H1 (cell line): ENCODE data around the gene SGCD. TPM values are rescaled to one million over a fixed set of nuclear protein-coding genes. Genes with fewer than 3 reads are reported as not detected.

Source experiments
- CTCF ChIA-PET: fragments of 300-600 bp; sonication (Branson Sonifier 250); formaldehyde crosslinking; loops from one replicate; lab custom pipeline; 2021; ENCODE audit not compliant: partially characterized antibody; lab: Charles Lee
- POLR2A ChIA-PET: fragments of 300-600 bp; sonication (Branson Sonifier 250); formaldehyde crosslinking; loops from one replicate; lab custom pipeline; 2021; ENCODE audit warnings: inconsistent platforms; ENCODE audit not compliant: partially characterized antibody; lab: Charles Lee
- DNase-seq, 2 experiments: peaks; one replicate each; pipeline versions ENCODE4 v3.0.0 to v3.0.0-alpha.2; 2010 to 2022; ENCODE audit warnings: low spot score in 2 of 2, low read depth in 1 of 2, mixed read lengths in 1 of 2
- FAIRE-seq: peaks from 2 replicates; lab custom pipeline; 2011; peaks lifted over from hg19 to GRCh38; lab: Jason Lieb, UNC
- H2AFZ ChIP-seq: 2 replicates; pipeline ENCODE4 v1.8.1; 2012; ENCODE audit warnings: low read length, inconsistent platforms
- H2AK5ac ChIP-seq: 2 replicates; pipeline ENCODE4 v1.6.1; 2013; ENCODE audit warnings: low read depth, low read length
- H2BK120ac ChIP-seq: replicated peaks from 2 replicates; pipeline ENCODE3; 2013; ENCODE audit warnings: low read depth, low read length, inconsistent platforms
- H2BK12ac ChIP-seq: 2 replicates; pipeline ENCODE4 v1.6.1; 2013; ENCODE audit warnings: low read depth, low read length
- H2BK15ac ChIP-seq: 2 replicates; pipeline ENCODE4 v1.6.1; 2013; ENCODE audit warnings: low read length
- H2BK20ac ChIP-seq: 2 replicates; pipeline ENCODE4 v1.6.1; 2013; ENCODE audit warnings: low read length
- H2BK5ac ChIP-seq: 2 replicates; pipeline ENCODE4 v1.6.1; 2013; ENCODE audit warnings: low read depth, low read length
- H3K14ac ChIP-seq: 2 replicates; pipeline ENCODE4 v1.6.1; 2013; ENCODE audit warnings: inconsistent platforms; ENCODE audit not compliant: insufficient read length
- H3K18ac ChIP-seq: 2 replicates; pipeline ENCODE4 v1.6.1; 2013; ENCODE audit warnings: low read length; ENCODE audit errors: extremely low read depth
- H3K23ac ChIP-seq: 2 replicates; pipeline ENCODE4 v1.6.1; 2013; ENCODE audit warnings: inconsistent platforms; ENCODE audit not compliant: insufficient read length
- H3K23me2 ChIP-seq: 2 replicates; pipeline ENCODE4 v1.6.1; 2013; ENCODE audit warnings: low read depth, low read length
- H3K27ac ChIP-seq: 2 replicates; pipeline ENCODE4 v1.6.1; 2011; ENCODE audit warnings: low read depth, low read length, inconsistent platforms
- H3K27me3 ChIP-seq, 4 experiments: replicated peaks in 1 of 4; 1 replicate in 1 of 4; 2 replicates in 3 of 4; pipeline versions ENCODE4 v1.6.1 to v1.8.1; 2011 to 2013; ENCODE audit warnings: low read length in 3 of 4, mild to moderate bottlenecking in 3 of 4, inconsistent platforms in 2 of 4, mixed read lengths in 2 of 4, moderate library complexity in 1 of 4; ENCODE audit not compliant: control insufficient read depth in 3 of 4, insufficient read depth in 3 of 4; ENCODE audit errors: extremely low read depth in 1 of 4
- H3K36me3 ChIP-seq, 4 experiments: 2 replicates each; pipeline versions ENCODE4 v1.6.1 to v1.8.1; 2011 to 2013; ENCODE audit warnings: mild to moderate bottlenecking in 4 of 4, low read length in 3 of 4, moderate library complexity in 2 of 4, control low read depth in 1 of 4, inconsistent platforms in 1 of 4; ENCODE audit not compliant: insufficient read depth in 4 of 4, control insufficient read depth in 2 of 4
- H3K4ac ChIP-seq: replicated peaks from 2 replicates; pipeline ENCODE3; 2013; ENCODE audit warnings: low read length, low read depth, mixed read lengths, inconsistent platforms; ENCODE audit not compliant: insufficient read length
- H3K4me1 ChIP-seq, 4 experiments: replicated peaks in 1 of 4; 1 replicate in 1 of 4; 2 replicates in 3 of 4; pipeline versions ENCODE4 v1.6.1 to v1.8.1; 2011 to 2013; ENCODE audit warnings: low read length in 3 of 4, inconsistent platforms in 2 of 4, mixed read lengths in 1 of 4; ENCODE audit not compliant: insufficient read depth in 4 of 4, control insufficient read depth in 3 of 4
- H3K4me2 ChIP-seq, 2 experiments: 2 replicates each; pipeline versions ENCODE4 v1.6.1 to v1.8.1; 2011 to 2013; ENCODE audit warnings: low read depth in 2 of 2, low read length in 2 of 2, control low read depth in 1 of 2, inconsistent platforms in 1 of 2, mild to moderate bottlenecking in 1 of 2; ENCODE audit not compliant: insufficient read depth in 1 of 2
- H3K4me3 ChIP-seq, 4 experiments: fragments of 200-600, 300-600 bp in 1 of 4; sonication (generic), shearing (Covaris generic), sonication (Bioruptor Twin) in 1 of 4; 2 replicates each; pipeline versions ENCODE4 v1.5.1 to v1.8.1; 2011 to 2016; ENCODE audit warnings: low read length in 4 of 4, low read depth in 3 of 4, control low read depth in 2 of 4, inconsistent platforms in 2 of 4, mild to moderate bottlenecking in 2 of 4, mixed read lengths in 1 of 4, moderate library complexity in 1 of 4; ENCODE audit not compliant: insufficient read depth in 2 of 4; ENCODE audit errors: extremely low read depth in 1 of 4
- H3K56ac ChIP-seq: replicated peaks from 2 replicates; pipeline ENCODE3; 2013; ENCODE audit warnings: low read depth, mild to moderate bottlenecking, mixed read lengths, low read length, inconsistent platforms; ENCODE audit not compliant: insufficient read length
- H3K79me1 ChIP-seq: 2 replicates; pipeline ENCODE4 v1.6.1; 2013; ENCODE audit warnings: low read depth, low read length, control low read depth
- H3K79me2 ChIP-seq, 2 experiments: 2 replicates each; pipeline versions ENCODE4 v1.6.1 to v1.8.1; 2012 to 2013; ENCODE audit warnings: low read length in 2 of 2, mild to moderate bottlenecking in 2 of 2, inconsistent platforms in 1 of 2; ENCODE audit not compliant: insufficient read depth in 2 of 2, control insufficient read depth in 1 of 2
- H3K9ac ChIP-seq, 4 experiments: replicated peaks in 1 of 4; 1 replicate in 1 of 4; 2 replicates in 3 of 4; pipeline versions ENCODE4 v1.6.1 to v1.8.1; 2011 to 2013; ENCODE audit warnings: low read depth in 3 of 4, low read length in 3 of 4, control low read depth in 2 of 4, mild to moderate bottlenecking in 2 of 4, moderate library complexity in 2 of 4, inconsistent platforms in 1 of 4; ENCODE audit errors: extremely low read depth in 1 of 4
- H3K9me3 ChIP-seq, 2 experiments: 2 replicates each; pipeline versions ENCODE4 v1.6.1 to v1.8.1; 2012 to 2013; ENCODE audit warnings: mild to moderate bottlenecking in 2 of 2, moderate library complexity in 2 of 2, control low read depth in 1 of 2, inconsistent platforms in 1 of 2, low read depth in 1 of 2, low read length in 1 of 2, mixed read lengths in 1 of 2; ENCODE audit not compliant: insufficient read depth in 2 of 2
- H4K20me1 ChIP-seq, 2 experiments: replicated peaks in 1 of 2; 2 replicates each; pipeline versions ENCODE3 to v1.8.1; 2011 to 2013; ENCODE audit warnings: inconsistent platforms in 2 of 2, low read length in 2 of 2, mild to moderate bottlenecking in 1 of 2; ENCODE audit not compliant: insufficient read depth in 2 of 2, control insufficient read depth in 1 of 2
- H4K5ac ChIP-seq: 2 replicates; pipeline ENCODE4 v1.6.1; 2013; ENCODE audit warnings: low read length, low read depth, mixed read lengths, inconsistent platforms; ENCODE audit not compliant: insufficient read length
- H4K8ac ChIP-seq: 2 replicates; pipeline ENCODE4 v1.8.0; 2013; ENCODE audit warnings: mild to moderate bottlenecking, moderate library complexity, low read length, inconsistent platforms; ENCODE audit not compliant: insufficient read depth; ENCODE audit errors: extremely low read depth
- H4K91ac ChIP-seq: replicated peaks from 2 replicates; pipeline ENCODE3; 2013; ENCODE audit warnings: low read length, mixed read lengths, inconsistent platforms; ENCODE audit not compliant: insufficient read length
- BACH1 ChIP-seq: IDR thresholded peaks from 2 replicates; pipeline ENCODE4 v1.6.1; 2012; ENCODE audit warnings: low read length, improper control_type of control experiment
- CEBPB ChIP-seq: IDR thresholded peaks from 2 replicates; pipeline ENCODE4 v1.6.1; 2012; ENCODE audit warnings: low read depth, low read length
- CHD1 ChIP-seq: IDR thresholded peaks from 2 replicates; pipeline ENCODE4 v1.6.1; 2012; ENCODE audit warnings: low read depth, low read length, improper control_type of control experiment
- CHD2 ChIP-seq: IDR thresholded peaks from 2 replicates; pipeline ENCODE4 v1.6.1; 2012; ENCODE audit warnings: low read length, improper control_type of control experiment
- CREB1 ChIP-seq: IDR thresholded peaks from 2 replicates; pipeline ENCODE4 v1.6.1; 2012; ENCODE audit warnings: inconsistent platforms
- GABPA ChIP-seq: IDR thresholded peaks from 2 replicates; pipeline ENCODE4 v1.6.1; 2011; ENCODE audit warnings: mild to moderate bottlenecking, low read length, moderate library complexity, borderline replicate concordance; ENCODE audit not compliant: insufficient read depth
- PHF8 ChIP-seq: fragments of 200-600 bp; sonication (generic); conservative IDR thresholded peaks from 2 replicates; pipeline ENCODE4 v1.7.1; 2012; ENCODE audit warnings: low read depth, mild to moderate bottlenecking, inconsistent platforms, low read length, moderate library complexity
- POLR2A ChIP-seq, 2 experiments: IDR thresholded peaks; 1 replicate in 1 of 2; 2 replicates in 1 of 2; pipeline ENCODE4 v1.6.1; 2011; ENCODE audit warnings: low read depth in 2 of 2, low read length in 2 of 2, mild to moderate bottlenecking in 2 of 2; ENCODE audit errors: control extremely low read depth in 1 of 2
- POU5F1 ChIP-seq: IDR thresholded peaks from 2 replicates; pipeline ENCODE4 v1.6.1; 2011; ENCODE audit warnings: low read depth, mild to moderate bottlenecking, low read length, moderate library complexity
- SAP30 ChIP-seq: fragments of 300-600 bp; sonication (generic); IDR thresholded peaks from 2 replicates; pipeline ENCODE4 v1.7.1; 2012; ENCODE audit warnings: low read length, moderate library complexity, mild to moderate bottlenecking, inconsistent platforms; ENCODE audit not compliant: insufficient read depth, insufficient replicate concordance
- SP4 ChIP-seq: IDR thresholded peaks from 2 replicates; pipeline ENCODE4 v1.6.1; 2012; ENCODE audit warnings: low read length, inconsistent platforms
- TEAD4 ChIP-seq: IDR thresholded peaks from 2 replicates; pipeline ENCODE4 v1.6.1; 2012; ENCODE audit warnings: low read depth, low read length, inconsistent platforms, mixed read lengths
- WGBS, 2 experiments: shearing (Covaris generic) in 1 of 2; methylation state at CpG; one replicate each; pipeline versions ENCODE4 v1.1.6 to v1.1.7; 2013 to 2015; ENCODE audit warnings: low lambda C conversion rate in 2 of 2, mixed read lengths in 2 of 2, inconsistent platforms in 1 of 2, low coverage in 1 of 2, missing lambda C conversion rate in 1 of 2; ENCODE audit not compliant: insufficient replicate concordance in 2 of 2, insufficient coverage in 1 of 2, insufficient read length in 1 of 2; ENCODE audit errors: extremely low coverage in 1 of 2, missing lambda C conversion rate in 1 of 2; 5-methylcytosine and 5-hydroxymethylcytosine counted together
- polyA plus RNA-seq, 7 experiments: library from polyadenylated mRNA; depleted of rRNA in 3 of 7; stranded (reverse) in 5 of 7; unstranded in 2 of 7; fragments of >200 nt in 5 of 7; fragments of 200-250 nt in 2 of 7; gene quantifications; 1 replicate in 5 of 7; 2 replicates in 1 of 7; 4 replicates in 1 of 7; pipeline versions ENCODE4 v1.2.1 to v1.2.3, GENCODE V29; 2011 to 2013; ENCODE audit warnings: missing spikeins in 2 of 7, mixed read lengths in 2 of 7
- total RNA-seq: library from RNA; stranded (reverse); fragmentation: NEBNext Ultra II Directional; extraction: Animal tissue kit (Norgen Biotek cat#: 25700); gene quantifications from 2 replicates; pipeline ENCODE4 v1.2.1, GENCODE V29; 2021

The SGCD gene
- total and polyA plus RNA-seq, 2 of the 8 experiments (the other 6 are each of a cell fraction or from before 2014, with no cell fraction given): 0.04 to 0.08 TPM

DNA sequence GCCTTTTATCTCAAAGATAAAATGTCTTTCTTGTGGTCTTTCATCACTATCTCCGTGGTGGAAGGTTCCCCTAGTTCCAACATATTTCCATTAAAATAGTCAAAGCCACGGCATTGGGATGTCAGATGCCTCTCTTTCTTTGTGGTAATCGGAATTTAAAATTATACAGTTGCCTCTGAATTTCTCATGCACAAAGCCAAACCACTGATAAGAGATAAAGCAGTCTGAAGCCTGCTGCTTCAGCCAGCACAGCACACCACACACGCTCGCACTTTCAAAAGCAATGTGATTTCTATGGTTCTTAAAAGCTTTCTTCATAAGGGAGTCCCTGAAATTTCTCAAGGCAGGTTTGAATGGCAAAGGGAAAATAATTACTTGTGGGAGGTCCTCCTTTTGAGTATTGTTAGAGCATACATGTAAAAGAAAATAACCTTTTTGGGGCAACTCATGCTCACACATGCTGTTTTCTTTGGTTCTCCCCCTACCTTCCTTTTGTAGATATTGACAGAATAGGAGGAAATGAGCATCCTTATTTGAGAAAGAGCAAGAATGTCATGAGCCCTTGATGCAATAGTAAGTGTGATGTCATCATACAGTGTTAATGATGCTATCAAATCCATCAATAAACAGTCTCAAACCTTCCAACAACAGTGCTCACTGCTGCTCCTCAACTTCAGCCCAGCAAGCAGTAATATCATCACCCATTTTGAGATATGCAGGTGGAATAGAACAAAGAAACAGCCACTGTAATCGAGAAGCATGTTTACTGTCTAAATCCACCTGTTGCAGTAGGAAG, 437.4 kb downstream of the SGCD start:
- H3K36me3 ChIP-seq: no peaks in the 10 kb centered on the region
- H3K9me3 ChIP-seq: no peaks in the 10 kb centered on the region
- no peaks in the 10 kb centered on the region for H3K23me2 ChIP-seq
- no peak overlapping the region for H4K91ac ChIP-seq
- no peaks in the 10 kb centered on the region for H3K27me3 ChIP-seq
- no peak overlapping the region for H3K9ac ChIP-seq
- H2BK15ac ChIP-seq: no peak overlapping the region
- H4K20me1 ChIP-seq: no peaks in the 10 kb centered on the region
- no peak overlapping the region for H3K14ac ChIP-seq
- H3K27ac ChIP-seq: no peak overlapping the region
- H4K8ac ChIP-seq: no peak overlapping the region
- 70% methylated on average over 6 of the region's 6 CpGs; no CpG with 5 or more reads in 1 of the 2 experiments for WGBS, 2 experiments
- no peak overlapping the region; the same call in 1 of the 2 replicates for H2AK5ac ChIP-seq
- H3K4ac ChIP-seq: no peak overlapping the region
- TF ChIP-seq PHF8 (no peak), SP4 (no peak), CHD2 (no peak), BACH1 (no peak), SAP30 (no peak), TEAD4 (no peak), POU5F1 (no peak), GABPA (no peak), CREB1 (no peak), POLR2A (IDR thresholded peaks at IDR 0.05; ENCODE audit: control extremely low read depth in 1 of 2, low read depth in 2 of 2, low read length in 2 of 2) (no peak), CHD1 (no peak), CEBPB (no peak)
- H2AFZ ChIP-seq: peak overlapping the region; percentile 55; the same call in 1 of the 2 replicates
- ChIA-PET POLR2A (no interaction called here), CTCF (no interaction called here)
- H2BK120ac ChIP-seq: no peak overlapping the region
- H3K4me2 ChIP-seq: no peak overlapping the region
- H2BK5ac ChIP-seq: no peak overlapping the region
- H2BK20ac ChIP-seq: no peak overlapping the region
- no peak overlapping the region for H3K18ac ChIP-seq
- no peak overlapping the region for H3K23ac ChIP-seq
- H4K5ac ChIP-seq: no peak overlapping the region
- no peak for FAIRE-seq
- no peak for DNase-seq
- H3K79me1 ChIP-seq: no peaks in the 10 kb centered on the region
- H3K79me2 ChIP-seq: no peaks in the 10 kb centered on the region
- H3K4me1 ChIP-seq: peaks cover 0 to 4% (median 3%) of the 10 kb centered on the region in 4 experiments; a peak in 2 of 7 replicates
- 0 out of 2 replicates have a peak overlapping the region, but pooled peaks have one; percentile 18 for H2BK12ac ChIP-seq
- no peak overlapping the region for H3K56ac ChIP-seq
- H3K4me3 ChIP-seq: no peak overlapping the region
